Mesothelial cell of epicardium (in vitro differentiated cells): ENCODE measurements around the gene ABCA7. TPM values are rescaled to one million over a fixed set of nuclear protein-coding genes. Genes with fewer than 3 reads are reported as not detected.

Experiments
- DNase-seq, 2 experiments: peaks; one replicate each; pipeline ENCODE4 v3.0.0; 2021; ENCODE audit warnings: low spot score in 2 of 2; ENCODE audit not compliant: unreplicated experiment in 2 of 2
- H3K27ac Mint-ChIP-seq: 2 replicates; pipeline ENCODE4 v1.8.0; 2021; ENCODE audit warnings: mixed read lengths
- H3K27me3 Mint-ChIP-seq: 2 replicates; pipeline ENCODE4 v1.8.0; 2021; ENCODE audit warnings: low read depth, mixed read lengths
- H3K36me3 Mint-ChIP-seq: 2 replicates; pipeline ENCODE4 v1.8.0; 2021; ENCODE audit warnings: mixed read lengths
- H3K4me1 Mint-ChIP-seq: 2 replicates; pipeline ENCODE4 v1.8.0; 2021; ENCODE audit warnings: mixed read lengths
- H3K4me3 Mint-ChIP-seq: 2 replicates; pipeline ENCODE4 v1.8.0; 2021; ENCODE audit warnings: mild to moderate bottlenecking, moderate library complexity, mixed read lengths
- H3K9me3 Mint-ChIP-seq: 2 replicates; pipeline ENCODE4 v1.8.0; 2021; ENCODE audit warnings: mixed read lengths
- CTCF ChIP-seq: fragments of 200-600 bp; sonication (generic); IDR thresholded peaks from one replicate; pipeline ENCODE4 v1.5.0; 2021; ENCODE audit warnings: antibody characterized with exemption; ENCODE audit not compliant: unreplicated experiment
- total RNA-seq: library from RNA; stranded (reverse); gene quantifications from 3 replicates; pipeline ENCODE4 v1.2.1, GENCODE V29; 2021

The ABCA7 gene
- total RNA-seq, 1 donor from 2014 or later: 22.5 TPM

- no peak for DNase-seq
- peak overlapping the region; percentile 95 for H3K27ac Mint-ChIP-seq
- H3K4me1 Mint-ChIP-seq: peaks cover 21% of the 10 kb centered on the region
- peak overlapping the region; percentile 96 for H3K4me3 Mint-ChIP-seq
- H3K9me3 Mint-ChIP-seq: no peaks in the 10 kb centered on the region
- H3K36me3 Mint-ChIP-seq: peaks cover 11% of the 10 kb centered on the region
- no peak for TF ChIP-seq CTCF
- no peaks in the 10 kb centered on the region for H3K27me3 Mint-ChIP-seq
These were observed 12.3 kb upstream of the ABCA7 start for GRCh38 chr19:1027650-1028061.

GRCh38 chr19:1028062-1028926 lies 11.6 kb upstream of the ABCA7 start:
- peaks cover 21% of the 10 kb centered on the region for H3K4me1 Mint-ChIP-seq
- peak overlapping the region; percentile 96 for H3K4me3 Mint-ChIP-seq
- no peak for TF ChIP-seq CTCF
- H3K27ac Mint-ChIP-seq: peak overlapping the region; percentile 95
- peaks cover 12% of the 10 kb centered on the region for H3K36me3 Mint-ChIP-seq
- no peaks in the 10 kb centered on the region for H3K9me3 Mint-ChIP-seq
- peak; percentile 79 to 83 for DNase-seq
- no peaks in the 10 kb centered on the region for H3K27me3 Mint-ChIP-seq

GRCh38 chr19:1032264-1032867 lies 7.5 kb upstream of the ABCA7 start:
- H3K36me3 Mint-ChIP-seq: peaks cover 23% of the 10 kb centered on the region
- H3K9me3 Mint-ChIP-seq: no peaks in the 10 kb centered on the region
- H3K4me1 Mint-ChIP-seq: peaks cover 18% of the 10 kb centered on the region
- H3K27ac Mint-ChIP-seq: no peak overlapping the region
- no peak overlapping the region for H3K4me3 Mint-ChIP-seq
- no peaks in the 10 kb centered on the region for H3K27me3 Mint-ChIP-seq
- no peak for TF ChIP-seq CTCF
- DNase-seq: no peak

GRCh38 chr19:1035998-1036621 lies 3.8 kb upstream of the ABCA7 start:
- H3K27me3 Mint-ChIP-seq: no peaks in the 10 kb centered on the region
- DNase-seq: no peak
- peaks cover 15% of the 10 kb centered on the region for H3K4me1 Mint-ChIP-seq
- no peak overlapping the region for H3K4me3 Mint-ChIP-seq
- no peaks in the 10 kb centered on the region for H3K9me3 Mint-ChIP-seq
- TF ChIP-seq CTCF: no peak
- no peak overlapping the region for H3K27ac Mint-ChIP-seq
- peaks cover 25% of the 10 kb centered on the region for H3K36me3 Mint-ChIP-seq

- Mint-ChIP-seq H3K4me3 (no peak overlapping the region), H3K27me3 (no peaks in the 10 kb centered on the region), H3K9me3 (no peaks in the 10 kb centered on the region), H3K36me3 (peaks cover 20% of the 10 kb centered on the region), H3K27ac (peak overlapping the region; percentile 72), H3K4me1 (peaks cover 19% of the 10 kb centered on the region)
- no peak for DNase-seq
- no peak for TF ChIP-seq CTCF
These were observed 2.3 kb upstream of the ABCA7 start for GRCh38 chr19:1037621-1038064.
